ENCODE results near the gene PCBP4. TPM values are rescaled to one million over a fixed set of nuclear protein-coding genes. Genes with fewer than 3 reads are reported as not detected.
"Not testable (repeated sequence)": the region's sequence is repeated elsewhere in the genome, so short reads cannot be mapped to it uniquely, and the experiment has no call there.

Gene PCBP4
- total and polyA plus RNA-seq, 9 donors: 48.0 to 91.3 (median 71.4) TPM

DNA sequence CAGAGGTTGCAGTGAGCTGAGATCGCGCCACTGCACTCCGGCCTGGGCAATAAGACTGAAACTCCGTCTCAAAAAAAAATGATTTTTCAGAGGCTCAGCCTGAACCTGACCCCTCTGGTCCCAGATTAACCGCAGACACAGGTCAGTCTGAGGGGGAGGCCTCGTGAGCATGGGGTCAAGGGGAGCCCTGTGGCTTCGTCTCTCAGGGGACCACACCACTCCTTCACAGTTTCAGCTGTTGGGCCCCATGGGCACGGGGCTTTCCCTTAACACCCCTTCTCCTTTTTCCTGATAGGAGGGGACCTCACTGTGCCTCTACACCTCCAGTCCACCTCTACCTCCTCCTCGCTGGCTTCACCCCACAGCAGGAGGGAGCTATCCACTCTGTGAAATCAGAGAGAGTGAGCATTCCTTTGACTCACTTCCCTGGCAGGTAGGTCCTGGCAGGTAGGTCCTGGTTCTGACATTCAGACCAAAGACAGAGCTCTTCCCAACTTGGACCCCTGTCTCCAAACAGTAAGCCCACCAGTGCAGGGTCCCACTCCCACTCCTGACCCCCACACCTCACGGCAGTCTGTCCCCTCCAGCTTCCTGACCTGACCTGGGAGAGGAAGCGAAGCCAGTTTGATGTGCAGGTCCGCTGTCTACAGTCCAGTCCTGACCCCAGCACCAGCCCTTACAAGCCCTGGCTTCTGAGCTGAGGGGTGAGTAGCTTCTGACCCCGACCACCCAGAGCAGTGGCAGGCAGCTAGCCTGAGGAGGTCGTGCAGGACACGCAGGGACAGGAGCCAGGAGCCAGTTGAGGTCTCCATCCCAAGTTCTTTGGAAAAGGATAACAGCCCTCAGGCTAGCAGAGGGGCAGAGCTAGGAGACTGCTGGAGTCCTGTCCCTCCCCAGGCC is 34.5 kb downstream of the PCBP4 start:
- Histone ChIP-seq H3K4me1 (ENCODE audit: control insufficient read depth, insufficient read depth, low read length) (no peaks in the 10 kb centered on the region), H3K27me3 (ENCODE audit: control insufficient read depth, insufficient read depth, low read length) (no peaks in the 10 kb centered on the region), H3K27ac (ENCODE audit: low read length) (no peak overlapping the region), H3K4me3 (ENCODE audit: low read length) (no peak overlapping the region), H3K36me3 (ENCODE audit: control insufficient read depth, insufficient read depth, low read length) (peaks cover 53% of the 10 kb centered on the region), H3K9me3 (replicated peaks; ENCODE audit: control insufficient read depth, low read depth, low read length) (no peaks in the 10 kb centered on the region)
- 87% methylated on average over 10 of the region's 15 CpGs for WGBS (ENCODE audit: insufficient coverage)
- no peak for DNase-seq

GRCh38 chr3:51931756-51932155 is 35.5 kb downstream of the PCBP4 start:
- DNase-seq: no peak
- H3K27me3 ChIP-seq (ENCODE audit: control insufficient read depth, insufficient read depth, low read length): no peaks in the 10 kb centered on the region
- H3K36me3 ChIP-seq (ENCODE audit: control insufficient read depth, insufficient read depth, low read length): peaks cover 43% of the 10 kb centered on the region
- no peaks in the 10 kb centered on the region for H3K4me1 ChIP-seq (ENCODE audit: control insufficient read depth, insufficient read depth, low read length)
- no peaks in the 10 kb centered on the region for H3K9me3 ChIP-seq (replicated peaks; ENCODE audit: control insufficient read depth, low read depth, low read length)
- no peak overlapping the region for H3K27ac ChIP-seq (ENCODE audit: low read length)
- no peak overlapping the region for H3K4me3 ChIP-seq (ENCODE audit: low read length)
- WGBS (ENCODE audit: insufficient coverage): 85% methylated on average over 5 of the region's 6 CpGs

DNA sequence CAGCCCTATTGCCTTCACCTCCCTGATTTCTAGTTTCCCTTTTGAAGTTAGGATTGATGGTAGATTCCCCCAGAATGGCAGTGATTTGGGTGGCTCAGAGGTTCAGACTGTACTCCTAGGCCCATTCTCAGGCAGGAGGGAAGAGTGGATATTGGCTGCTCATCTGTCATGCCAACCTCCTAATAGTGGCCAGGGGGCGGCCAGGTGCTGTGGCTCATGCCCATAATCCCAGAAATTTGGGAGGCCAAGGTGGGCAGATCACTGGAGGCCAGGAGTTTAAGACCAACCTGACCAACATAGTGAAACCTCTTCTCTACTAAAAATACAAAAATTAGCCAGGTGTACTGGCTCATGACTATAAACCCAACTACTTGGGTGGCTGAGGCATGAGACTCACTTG is 36.8 kb downstream of the PCBP4 start:
- 100% methylated on average over 1 of the region's 1 CpG for WGBS (ENCODE audit: insufficient coverage)
- H3K36me3 ChIP-seq (ENCODE audit: control insufficient read depth, insufficient read depth, low read length): peaks cover 30% of the 10 kb centered on the region
- DNase-seq: no peak

GRCh38 chr3:51929420-51930003 is 37.7 kb downstream of the PCBP4 start:
- no peaks in the 10 kb centered on the region for H3K4me1 ChIP-seq (ENCODE audit: control insufficient read depth, insufficient read depth, low read length)
- peaks cover 23% of the 10 kb centered on the region for H3K36me3 ChIP-seq (ENCODE audit: control insufficient read depth, insufficient read depth, low read length)
- H3K27me3 ChIP-seq (ENCODE audit: control insufficient read depth, insufficient read depth, low read length): no peaks in the 10 kb centered on the region
- H3K9me3 ChIP-seq (replicated peaks; ENCODE audit: control insufficient read depth, low read depth, low read length): no peaks in the 10 kb centered on the region
- 81% methylated on average over 3 of the region's 5 CpGs for WGBS (ENCODE audit: insufficient coverage)
- H3K4me3 ChIP-seq (ENCODE audit: low read length): no peak overlapping the region
- DNase-seq: no peak
- H3K27ac ChIP-seq (ENCODE audit: low read length): no peak overlapping the region

More for the DNA sequence above, 36.8 kb downstream of the PCBP4 start:
- Histone ChIP-seq H3K27me3 (ENCODE audit: control insufficient read depth, insufficient read depth, low read length) (no peaks in the 10 kb centered on the region), H3K4me1 (ENCODE audit: control insufficient read depth, insufficient read depth, low read length) (no peaks in the 10 kb centered on the region), H3K4me3 (ENCODE audit: low read length) (no peak overlapping the region), H3K9me3 (replicated peaks; ENCODE audit: control insufficient read depth, low read depth, low read length) (no peaks in the 10 kb centered on the region), H3K27ac (ENCODE audit: low read length) (no peak overlapping the region)

DNA sequence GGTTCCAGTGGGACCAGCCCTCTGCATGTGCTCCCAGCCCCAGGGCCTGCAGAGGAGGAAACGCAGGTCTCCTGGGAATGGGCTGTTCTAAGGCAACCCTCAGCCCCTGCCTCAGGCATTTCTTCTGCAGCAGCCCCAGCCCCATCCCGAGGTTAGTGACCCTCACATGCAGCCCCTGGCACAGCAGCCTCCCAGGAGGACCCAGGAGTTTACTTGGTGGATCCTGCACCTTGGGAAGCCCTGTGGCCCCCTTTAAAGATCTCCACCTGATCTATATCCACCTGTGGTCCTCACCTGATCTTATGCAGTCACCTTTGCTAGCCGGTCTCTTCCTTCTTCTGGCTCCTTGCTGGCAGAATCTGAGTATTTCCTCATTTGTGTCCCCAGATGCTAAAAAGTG is 38.3 kb downstream of the PCBP4 start:
- H3K36me3 ChIP-seq (ENCODE audit: control insufficient read depth, insufficient read depth, low read length): peaks cover 17% of the 10 kb centered on the region
- not testable (repeated sequence) for H3K27me3 ChIP-seq (ENCODE audit: control insufficient read depth, insufficient read depth, low read length); DNase-seq; H3K27ac ChIP-seq (ENCODE audit: low read length); H3K4me1 ChIP-seq (ENCODE audit: control insufficient read depth, insufficient read depth, low read length); H3K9me3 ChIP-seq (replicated peaks; ENCODE audit: control insufficient read depth, low read depth, low read length); H3K4me3 ChIP-seq (ENCODE audit: low read length)
- WGBS (ENCODE audit: insufficient coverage): 93% methylated on average over 3 of the region's 3 CpGs

GRCh38 chr3:51928438-51928837 is 38.8 kb downstream of the PCBP4 start:
- no peak for DNase-seq
- Histone ChIP-seq H3K4me1 (ENCODE audit: control insufficient read depth, insufficient read depth, low read length) (no peaks in the 10 kb centered on the region), H3K4me3 (ENCODE audit: low read length) (no peak overlapping the region), H3K36me3 (ENCODE audit: control insufficient read depth, insufficient read depth, low read length) (peaks cover 12% of the 10 kb centered on the region), H3K27me3 (ENCODE audit: control insufficient read depth, insufficient read depth, low read length) (no peaks in the 10 kb centered on the region), H3K9me3 (replicated peaks; ENCODE audit: control insufficient read depth, low read depth, low read length) (no peaks in the 10 kb centered on the region), H3K27ac (ENCODE audit: low read length) (no peak overlapping the region)
- 88% methylated on average over 3 of the region's 7 CpGs for WGBS (ENCODE audit: insufficient coverage)

DNA sequence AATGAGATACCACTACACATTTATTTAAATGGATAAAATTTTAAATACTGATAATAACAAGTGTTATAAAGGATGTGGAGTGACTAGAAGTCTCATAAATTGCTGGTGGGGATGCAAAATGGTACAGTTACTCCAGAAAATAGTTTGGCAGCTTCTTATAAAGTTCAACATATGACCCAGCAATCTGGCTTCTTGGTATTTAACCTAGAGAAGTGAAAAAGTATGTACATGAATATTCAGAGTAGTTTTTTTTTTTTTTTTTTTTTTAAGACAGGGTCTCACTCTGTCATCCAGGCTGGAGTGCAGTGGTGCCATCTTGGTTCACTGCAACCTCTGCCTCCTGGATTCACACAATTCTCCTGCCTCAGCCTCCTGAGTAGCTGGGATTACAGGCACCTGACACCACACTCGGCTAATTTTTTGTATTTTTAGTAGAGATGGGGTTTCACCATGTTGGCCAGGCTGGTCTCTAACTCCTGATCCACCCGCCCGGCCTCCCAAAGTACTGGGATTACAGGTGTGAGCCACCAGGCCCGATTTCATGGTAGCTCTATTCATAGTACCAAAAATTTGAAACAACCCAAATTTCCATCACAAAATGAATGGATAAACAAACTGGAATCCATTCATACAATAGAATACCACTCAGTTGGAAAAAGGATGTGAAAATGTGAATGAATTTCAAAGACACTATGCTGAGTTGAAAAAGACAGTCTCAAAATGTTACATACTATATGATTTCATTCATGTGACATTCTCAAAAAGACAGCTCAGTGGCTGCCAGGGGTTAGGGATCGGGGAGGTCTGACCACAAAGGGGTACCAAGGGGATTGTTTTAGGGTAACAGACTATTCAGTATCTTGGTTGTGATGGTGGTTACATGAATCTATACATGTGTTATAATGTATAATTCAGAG is 39.9 kb downstream of the PCBP4 start:
- H3K27ac ChIP-seq (ENCODE audit: low read length): no peak overlapping the region
- H3K27me3 ChIP-seq (ENCODE audit: control insufficient read depth, insufficient read depth, low read length): no peaks in the 10 kb centered on the region
- no peaks in the 10 kb centered on the region for H3K9me3 ChIP-seq (replicated peaks; ENCODE audit: control insufficient read depth, low read depth, low read length)
- no CpG with 5 or more reads among the region's 5 CpGs for WGBS (ENCODE audit: insufficient coverage)
- H3K36me3 ChIP-seq (ENCODE audit: control insufficient read depth, insufficient read depth, low read length): peaks cover 2% of the 10 kb centered on the region
- no peaks in the 10 kb centered on the region for H3K4me1 ChIP-seq (ENCODE audit: control insufficient read depth, insufficient read depth, low read length)
- no peak overlapping the region for H3K4me3 ChIP-seq (ENCODE audit: low read length)
- DNase-seq: no peak

DNA sequence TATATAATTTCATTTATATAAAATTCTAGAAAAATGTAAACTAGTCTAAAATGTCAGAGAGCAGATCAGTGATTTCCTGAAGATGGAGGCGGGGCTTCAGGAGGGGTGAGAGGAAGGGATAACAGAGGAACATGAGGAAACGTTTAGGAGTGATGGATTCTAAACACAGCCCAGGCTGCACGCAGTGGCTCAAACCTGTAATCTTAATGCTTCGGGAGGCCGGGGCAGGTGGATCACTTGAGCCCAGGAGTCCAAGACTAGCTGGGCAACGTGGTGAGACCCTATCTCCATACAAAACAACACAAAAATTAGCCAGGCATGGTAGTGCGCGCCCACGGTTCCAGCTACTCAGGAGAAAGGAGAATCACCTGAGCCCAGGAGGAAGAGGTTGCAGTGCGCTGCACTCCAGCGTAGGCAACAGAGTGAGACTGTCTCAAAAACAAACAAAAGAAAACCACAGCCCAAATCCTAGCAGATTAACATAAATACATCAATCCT is 46.1 kb downstream of the PCBP4 start:
- no peaks in the 10 kb centered on the region for H3K27me3 ChIP-seq (ENCODE audit: control insufficient read depth, insufficient read depth, low read length)
- no peaks in the 10 kb centered on the region for H3K4me1 ChIP-seq (ENCODE audit: control insufficient read depth, insufficient read depth, low read length)
- WGBS (ENCODE audit: insufficient coverage): 57% methylated on average over 7 of the region's 11 CpGs
- no peak overlapping the region for H3K4me3 ChIP-seq (ENCODE audit: low read length)
- no peak for DNase-seq
- H3K9me3 ChIP-seq (replicated peaks; ENCODE audit: control insufficient read depth, low read depth, low read length): no peaks in the 10 kb centered on the region
- H3K36me3 ChIP-seq (ENCODE audit: control insufficient read depth, insufficient read depth, low read length): no peaks in the 10 kb centered on the region
- H3K27ac ChIP-seq (ENCODE audit: low read length): no peak overlapping the region

GRCh38 chr3:51916418-51916817 is 50.8 kb downstream of the PCBP4 start:
- WGBS (ENCODE audit: insufficient coverage): no CpG with 5 or more reads among the region's 5 CpGs

DNA sequence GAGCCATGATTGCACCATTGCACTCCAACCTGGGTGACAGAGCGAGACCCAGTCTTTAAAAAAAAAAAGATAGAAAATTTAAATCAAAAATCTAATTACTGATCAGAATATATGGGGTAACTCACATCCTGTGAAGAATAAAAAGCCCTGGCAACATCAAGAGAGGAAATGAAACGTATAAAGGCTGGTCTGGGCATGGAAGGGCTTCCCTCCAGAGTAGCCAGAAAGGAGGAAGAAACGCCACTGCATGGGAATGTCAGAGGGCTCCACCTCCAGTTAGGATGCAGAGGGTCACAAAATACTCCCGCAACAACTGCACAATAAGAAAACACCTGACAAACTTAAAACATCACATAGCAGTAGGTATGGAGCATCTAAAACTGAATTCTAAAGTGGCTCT is 59.2 kb downstream of the PCBP4 start:
- Histone ChIP-seq H3K27ac (ENCODE audit: low read length) (no peak overlapping the region), H3K4me3 (ENCODE audit: low read length) (no peak overlapping the region), H3K27me3 (ENCODE audit: control insufficient read depth, insufficient read depth, low read length) (no peaks in the 10 kb centered on the region), H3K36me3 (ENCODE audit: control insufficient read depth, insufficient read depth, low read length) (no peaks in the 10 kb centered on the region), H3K9me3 (replicated peaks; ENCODE audit: control insufficient read depth, low read depth, low read length) (no peaks in the 10 kb centered on the region), H3K4me1 (ENCODE audit: control insufficient read depth, insufficient read depth, low read length) (no peaks in the 10 kb centered on the region)
- WGBS (ENCODE audit: insufficient coverage): 29% methylated on average over 1 of the region's 4 CpGs
- no peak for DNase-seq

More at GRCh38 chr3:51916418-51916817, 50.8 kb downstream of the PCBP4 start:
- no peaks in the 10 kb centered on the region for H3K27me3 ChIP-seq (ENCODE audit: control insufficient read depth, insufficient read depth, low read length)
- no peak overlapping the region for H3K4me3 ChIP-seq (ENCODE audit: low read length)
- no peaks in the 10 kb centered on the region for H3K36me3 ChIP-seq (ENCODE audit: control insufficient read depth, insufficient read depth, low read length)
- H3K4me1 ChIP-seq (ENCODE audit: control insufficient read depth, insufficient read depth, low read length): no peaks in the 10 kb centered on the region
- H3K9me3 ChIP-seq (replicated peaks; ENCODE audit: control insufficient read depth, low read depth, low read length): no peaks in the 10 kb centered on the region
- no peak overlapping the region for H3K27ac ChIP-seq (ENCODE audit: low read length)
- DNase-seq: no peak

Measured in muscle of leg (tissue), 11 donors.